ENCODE data around the gene SCMH1. TPM values are rescaled to one million over a fixed set of nuclear protein-coding genes. Genes with fewer than 3 reads are reported as not detected.

Gene SCMH1
- total and polyA plus RNA-seq, 2 experiments from 2014 or later, result 48.1 to 52.3 TPM

GRCh38 chr1:41073971-41074370 is 168.1 kb downstream of the SCMH1 start:
- H4K20me1 ChIP-seq (ENCODE audit: insufficient read depth, poor library complexity, severe bottlenecking), result no peaks in the 10 kb centered on the region
- no peak overlapping the region for H3K27ac ChIP-seq
- TF ChIP-seq CTCF (IDR thresholded peaks at IDR 0.05; ENCODE audit: poor library complexity) (no peak), EZH2 (IDR thresholded peaks at IDR 0.05; ENCODE audit: borderline replicate concordance) (no peak), EZH2phosphoT487 (IDR thresholded peaks at IDR 0.05; ENCODE audit: low read depth, severe bottlenecking, unreplicated experiment) (no peak)
- no peaks in the 10 kb centered on the region for H3K9me3 ChIP-seq (ENCODE audit: low read depth)
- H3K9me2 ChIP-seq (replicated peaks; ENCODE audit: insufficient read depth), result no peaks in the 10 kb centered on the region
- no peak overlapping the region for H3K4me2 ChIP-seq
- no peaks in the 10 kb centered on the region for H3K36me3 ChIP-seq (replicated peaks; ENCODE audit: insufficient read depth, low read depth)
- no peak overlapping the region for H2AFZ ChIP-seq
- H3K4me1 ChIP-seq (ENCODE audit: insufficient read depth), result no peaks in the 10 kb centered on the region
- no peaks in the 10 kb centered on the region for H3K27me3 ChIP-seq
- no peaks in the 10 kb centered on the region for H3K79me2 ChIP-seq
- no peak for DNase-seq (ENCODE audit: low spot score)
- no peak overlapping the region for H3K4me3 ChIP-seq

- DNase-seq (ENCODE audit: low spot score), result no peak
- Histone ChIP-seq H3K79me2 (no peaks in the 10 kb centered on the region), H3K4me3 (no peak overlapping the region), H3K27me3 (no peaks in the 10 kb centered on the region), H3K36me3 (replicated peaks; ENCODE audit: insufficient read depth, low read depth) (no peaks in the 10 kb centered on the region), H4K20me1 (ENCODE audit: insufficient read depth, poor library complexity, severe bottlenecking) (no peaks in the 10 kb centered on the region), H3K4me2 (no peak overlapping the region), H3K27ac (no peak overlapping the region), H3K9me3 (ENCODE audit: low read depth) (no peaks in the 10 kb centered on the region), H3K9me2 (replicated peaks; ENCODE audit: insufficient read depth) (no peaks in the 10 kb centered on the region), H2AFZ (no peak overlapping the region), H3K4me1 (ENCODE audit: insufficient read depth) (no peaks in the 10 kb centered on the region)
- no peak for TF ChIP-seq CTCF (IDR thresholded peaks at IDR 0.05; ENCODE audit: poor library complexity)
- TF ChIP-seq EZH2phosphoT487 (IDR thresholded peaks at IDR 0.05; ENCODE audit: low read depth, severe bottlenecking, unreplicated experiment), result no peak
- no peak for TF ChIP-seq EZH2 (IDR thresholded peaks at IDR 0.05; ENCODE audit: borderline replicate concordance)
- 96% methylated on average over 1 of the region's 1 CpG for WGBS (ENCODE audit: low lambda C conversion rate, missing lambda C conversion rate)
These were observed 170.1 kb downstream of the SCMH1 start for GRCh38 chr1:41072051-41072450.

GRCh38 chr1:41056907-41057306 is 185.2 kb downstream of the SCMH1 start:
- no peaks in the 10 kb centered on the region for H3K36me3 ChIP-seq (replicated peaks; ENCODE audit: insufficient read depth, low read depth)
- TF ChIP-seq EZH2 (IDR thresholded peaks at IDR 0.05; ENCODE audit: borderline replicate concordance), result no peak
- TF ChIP-seq CTCF (IDR thresholded peaks at IDR 0.05; ENCODE audit: poor library complexity), result no peak
- no peak for TF ChIP-seq EZH2phosphoT487 (IDR thresholded peaks at IDR 0.05; ENCODE audit: low read depth, severe bottlenecking, unreplicated experiment)
- no peak overlapping the region for H3K4me3 ChIP-seq

GRCh38 chr1:41053316-41053715 is 188.8 kb downstream of the SCMH1 start:
- TF ChIP-seq EZH2 (IDR thresholded peaks at IDR 0.05; ENCODE audit: borderline replicate concordance) (no peak), CTCF (IDR thresholded peaks at IDR 0.05; ENCODE audit: poor library complexity) (no peak), EZH2phosphoT487 (IDR thresholded peaks at IDR 0.05; ENCODE audit: low read depth, severe bottlenecking, unreplicated experiment) (no peak)

More at GRCh38 chr1:41056907-41057306, 185.2 kb downstream of the SCMH1 start:
- DNase-seq (ENCODE audit: low spot score), result no peak
- Histone ChIP-seq H3K79me2 (no peaks in the 10 kb centered on the region), H3K4me1 (ENCODE audit: insufficient read depth) (no peaks in the 10 kb centered on the region), H3K4me2 (no peak overlapping the region), H4K20me1 (ENCODE audit: insufficient read depth, poor library complexity, severe bottlenecking) (no peaks in the 10 kb centered on the region), H3K27ac (no peak overlapping the region), H3K9me2 (replicated peaks; ENCODE audit: insufficient read depth) (no peaks in the 10 kb centered on the region), H3K9me3 (ENCODE audit: low read depth) (no peaks in the 10 kb centered on the region), H3K27me3 (no peaks in the 10 kb centered on the region), H2AFZ (no peak overlapping the region)
- 86% methylated on average over 5 of the region's 5 CpGs for WGBS (ENCODE audit: low lambda C conversion rate, missing lambda C conversion rate)

More at GRCh38 chr1:41053316-41053715, 188.8 kb downstream of the SCMH1 start:
- Histone ChIP-seq H3K27me3 (no peaks in the 10 kb centered on the region), H3K9me3 (ENCODE audit: low read depth) (no peaks in the 10 kb centered on the region), H4K20me1 (ENCODE audit: insufficient read depth, poor library complexity, severe bottlenecking) (no peaks in the 10 kb centered on the region), H2AFZ (no peak overlapping the region), H3K36me3 (replicated peaks; ENCODE audit: insufficient read depth, low read depth) (no peaks in the 10 kb centered on the region), H3K4me1 (ENCODE audit: insufficient read depth) (no peaks in the 10 kb centered on the region), H3K9me2 (replicated peaks; ENCODE audit: insufficient read depth) (no peaks in the 10 kb centered on the region), H3K4me3 (no peak overlapping the region), H3K79me2 (no peaks in the 10 kb centered on the region), H3K27ac (no peak overlapping the region), H3K4me2 (no peak overlapping the region)
- DNase-seq (ENCODE audit: low spot score), result no peak
- WGBS (ENCODE audit: low lambda C conversion rate, missing lambda C conversion rate), result 86% methylated on average over 2 of the region's 2 CpGs

All from hepatocyte (in vitro differentiated cells).